OCI-LY7 (cell line): ENCODE measurements around the gene MVK.

Source experiments
- CTCF ChIP-seq: fragments of 200-600 bp; sonication (generic); conservative IDR thresholded peaks from 2 replicates; pipeline ENCODE4 v1.5.1; 2014; ENCODE audit warnings: mild to moderate bottlenecking, antibody characterized with exemption, low read length, moderate library complexity, mixed read lengths
- EZH2phosphoT487 ChIP-seq: fragments of 200-600 bp; sonication (generic); IDR thresholded peaks from 2 replicates; pipeline ENCODE4 v1.6.1; 2018; ENCODE audit warnings: low read depth, borderline replicate concordance, mild to moderate bottlenecking, mixed run types, antibody characterized with exemption, low read length, moderate library complexity, mixed read lengths

GRCh38 chr12:109607618-109608017, 34.0 kb downstream of the MVK start:
- TF ChIP-seq CTCF (no peak), EZH2phosphoT487 (no peak)
